HS-27A (cell line): ENCODE data around the gene IDH1.
"Not testable (repeated sequence)": the region's sequence is repeated elsewhere in the genome, so short reads cannot be mapped to it uniquely, and the experiment has no call there.

Source experiments
- DNase-seq: peaks from one replicate; pipeline ENCODE4 v3.0.0-alpha.2; 2012; ENCODE audit warnings: low read depth, missing footprints

Gene IDH1

DNA sequence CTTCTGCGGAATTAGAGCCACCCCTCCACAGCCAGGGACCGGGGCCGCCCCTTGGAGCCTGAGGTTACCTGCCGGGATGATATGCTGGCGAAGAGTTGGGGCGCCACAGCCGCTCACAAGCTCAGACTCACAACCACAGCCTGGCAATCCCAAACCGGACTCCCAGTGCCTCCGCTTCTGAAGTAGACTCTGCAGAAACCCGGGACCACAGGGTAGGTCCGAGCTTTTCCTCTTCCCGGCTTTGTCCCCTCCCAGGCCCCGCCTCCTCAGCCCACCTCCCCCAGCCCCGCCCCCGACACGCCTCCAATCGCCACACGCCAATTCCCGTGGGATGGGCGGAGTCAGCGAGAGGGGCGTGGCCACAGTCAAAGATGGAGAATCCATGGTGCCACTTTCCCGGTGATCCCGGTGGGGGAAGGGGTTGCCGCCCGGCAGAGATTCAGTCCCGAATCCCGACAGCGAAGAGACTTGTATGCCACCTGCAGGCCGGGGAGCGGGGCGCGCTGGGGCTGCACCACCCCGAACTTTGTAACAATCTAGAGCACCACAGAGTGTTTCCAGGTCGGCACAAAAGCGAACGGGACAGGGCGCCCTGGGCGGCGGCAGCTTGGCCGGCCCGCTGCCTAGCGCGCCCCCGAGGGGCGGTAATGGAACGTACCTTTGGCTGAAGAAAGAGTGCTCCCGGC is at the start of gene IDH1:
IDH1 (minus strand) TSS at position 201 of the 686 bp plus-strand sequence. CDS start 3,520 bp downstream, outside the sequence.
- peak; percentile 80 for DNase-seq

- DNase-seq: no peak
Measured at GRCh38 chr2:208304157-208304556, 49.3 kb upstream of the IDH1 start.

DNA sequence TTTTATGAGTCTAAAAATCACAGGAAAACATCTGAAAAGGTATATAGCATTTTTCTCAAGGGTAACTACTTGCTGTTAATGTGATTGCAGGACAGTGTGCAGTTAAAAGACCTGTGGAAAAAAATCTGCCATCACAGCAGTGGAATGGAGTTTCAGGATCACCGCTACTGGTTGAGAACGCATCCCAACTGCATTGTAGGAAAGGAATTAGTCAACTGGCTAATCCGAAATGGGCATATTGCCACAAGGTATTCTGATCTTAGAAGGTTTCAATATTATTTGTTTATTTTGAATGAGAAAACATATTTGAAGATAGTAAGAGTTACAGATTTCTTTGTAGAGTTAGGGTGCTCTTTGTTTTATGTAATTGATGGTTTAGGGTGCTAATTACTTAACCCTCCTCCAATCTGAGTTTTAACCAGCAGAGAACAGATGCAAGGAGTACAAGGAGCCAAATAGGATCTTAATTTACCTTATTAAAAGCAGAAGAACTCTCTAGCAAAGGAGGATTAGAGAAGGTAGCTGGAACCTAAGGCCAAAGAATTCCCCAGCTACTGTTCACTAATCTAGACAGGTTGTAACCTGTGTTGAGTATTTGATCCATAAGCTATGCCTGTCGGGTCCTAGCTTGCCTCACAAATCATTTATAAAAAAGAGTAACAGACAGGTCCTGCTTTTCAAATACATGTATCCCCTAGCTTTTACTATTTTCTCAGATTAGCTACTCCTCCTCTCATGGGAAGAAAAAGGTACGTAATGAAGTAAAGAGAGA is 46.2 kb upstream of the IDH1 start:
- no peak for DNase-seq

DNA sequence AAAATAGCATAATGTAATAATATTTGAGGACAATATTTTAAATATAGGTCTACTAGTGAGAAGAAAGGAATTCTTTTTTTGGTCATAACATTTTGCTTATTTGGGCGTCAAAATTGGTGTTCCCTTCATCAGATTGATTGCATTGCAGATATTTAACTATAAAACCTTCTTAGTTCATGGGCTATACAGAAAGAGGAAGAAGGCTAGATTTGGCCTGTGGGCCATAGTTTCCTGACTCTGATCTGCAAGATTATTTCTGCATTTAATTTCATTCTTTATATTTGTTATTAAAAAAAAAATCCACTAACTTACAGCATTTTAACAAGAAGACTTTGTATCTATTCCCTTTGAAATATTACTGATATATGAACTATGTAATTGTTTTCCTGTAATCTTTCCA is 43.1 kb upstream of the IDH1 start:
- DNase-seq: no peak

DNA sequence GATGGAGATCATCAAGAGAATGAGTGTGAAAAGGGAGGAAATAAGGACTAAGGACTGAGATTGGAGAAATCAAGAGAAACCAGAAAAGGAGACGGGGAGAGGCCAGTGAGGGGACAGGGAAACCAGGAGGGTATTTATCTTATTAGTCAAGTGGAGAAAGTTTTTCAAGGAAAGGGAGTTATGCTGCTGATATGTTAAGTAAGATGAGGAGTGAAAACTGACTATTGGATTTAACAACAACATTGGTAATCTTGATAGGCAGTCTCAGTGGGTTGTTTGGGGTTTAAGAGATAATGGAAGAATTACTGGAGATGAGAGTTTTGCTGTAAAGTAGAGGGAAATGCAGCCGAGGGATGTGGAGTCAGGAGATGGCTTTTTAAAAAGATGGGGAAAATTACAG is 41.7 kb upstream of the IDH1 start:
- DNase-seq: no peak

DNA sequence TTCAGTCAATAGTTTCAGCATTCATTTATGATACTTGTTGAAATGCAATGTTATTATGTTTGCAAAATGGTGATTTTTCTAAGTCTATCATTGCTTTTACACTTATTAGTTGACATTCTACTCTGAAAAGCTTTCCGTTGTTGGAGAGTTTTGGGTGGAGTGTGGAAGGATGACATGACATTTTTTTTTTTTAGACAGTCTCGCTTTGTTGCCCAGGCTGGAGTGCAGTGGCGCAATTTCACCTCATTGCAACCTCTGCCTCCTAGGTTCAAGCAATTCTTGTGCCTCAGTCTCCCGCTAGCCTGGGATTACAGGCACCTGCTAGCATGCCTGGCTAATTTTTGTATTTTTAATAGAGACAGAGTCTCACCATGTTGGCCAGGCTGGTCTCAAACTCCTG is 41.0 kb upstream of the IDH1 start:
- DNase-seq: no peak

GRCh38 chr2:208294482-208295024 is 39.7 kb upstream of the IDH1 start:
- DNase-seq: no peak

GRCh38 chr2:208285853-208286252 is 31.0 kb upstream of the IDH1 start:
- no peak for DNase-seq

GRCh38 chr2:208280933-208281332 is 26.1 kb upstream of the IDH1 start:
- DNase-seq: no peak

DNA sequence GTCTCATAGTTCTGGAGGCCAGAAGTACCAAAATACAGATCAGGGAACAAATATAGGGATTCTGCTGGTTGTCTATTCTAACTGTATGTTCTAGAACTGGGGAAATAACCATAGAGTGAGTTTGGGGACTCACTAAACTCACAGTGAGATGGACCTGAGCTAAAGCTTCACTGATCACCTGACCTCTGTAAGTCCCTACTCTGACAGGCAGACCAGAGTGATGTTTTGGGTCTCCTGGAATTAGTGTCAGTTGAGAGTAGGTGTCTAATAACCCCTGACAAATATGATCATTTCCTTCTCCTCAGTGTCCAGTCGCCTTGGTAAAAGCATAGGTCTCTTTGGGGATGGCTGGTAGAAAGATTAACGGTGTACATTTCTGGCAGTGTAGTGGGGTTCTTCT is 25.4 kb upstream of the IDH1 start:
- DNase-seq: no peak

DNA sequence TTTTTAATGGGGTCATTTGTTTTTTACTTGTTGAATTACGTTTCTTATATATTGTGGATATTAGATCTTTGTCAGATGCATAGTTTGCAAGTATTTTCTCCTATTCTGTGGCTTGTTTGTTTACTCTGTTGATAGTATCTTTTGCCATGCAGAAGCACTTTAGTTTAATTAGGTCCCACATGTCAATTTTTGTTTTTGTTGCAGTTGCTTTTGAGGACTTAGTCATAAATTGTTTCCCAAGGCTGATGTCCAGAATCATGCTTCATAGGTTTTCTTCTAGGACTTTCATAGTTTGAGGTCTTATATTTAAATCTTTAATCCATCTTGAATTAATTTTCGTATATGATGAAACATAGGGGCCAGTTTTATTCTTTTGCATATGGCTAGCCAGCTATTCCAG is 24.4 kb upstream of the IDH1 start:
- DNase-seq: no peak

GRCh38 chr2:208278549-208278948 is 23.7 kb upstream of the IDH1 start:
- DNase-seq: no peak

DNA sequence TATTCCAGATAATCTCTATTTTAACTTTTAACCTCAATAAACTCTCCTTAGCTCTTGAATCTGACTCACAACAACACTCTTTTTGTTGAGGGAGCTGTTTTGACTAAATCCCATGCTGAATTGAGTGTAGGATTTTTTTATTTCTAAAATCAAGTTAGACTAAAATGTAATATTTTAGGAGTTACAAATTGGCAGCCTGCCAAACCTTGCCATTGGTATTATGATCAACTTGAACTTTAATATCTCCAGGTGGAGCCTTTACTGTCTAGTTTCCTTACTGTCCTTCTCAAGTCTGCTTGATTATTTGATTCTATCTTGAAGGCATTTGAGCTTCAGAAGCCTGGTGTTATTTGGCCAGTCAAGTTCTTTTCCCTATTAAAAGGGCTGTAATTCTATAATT is 19.9 kb upstream of the IDH1 start:
- no peak for DNase-seq

- no peak for DNase-seq
Measured at GRCh38 chr2:208269091-208269490, 14.2 kb upstream of the IDH1 start.

DNA sequence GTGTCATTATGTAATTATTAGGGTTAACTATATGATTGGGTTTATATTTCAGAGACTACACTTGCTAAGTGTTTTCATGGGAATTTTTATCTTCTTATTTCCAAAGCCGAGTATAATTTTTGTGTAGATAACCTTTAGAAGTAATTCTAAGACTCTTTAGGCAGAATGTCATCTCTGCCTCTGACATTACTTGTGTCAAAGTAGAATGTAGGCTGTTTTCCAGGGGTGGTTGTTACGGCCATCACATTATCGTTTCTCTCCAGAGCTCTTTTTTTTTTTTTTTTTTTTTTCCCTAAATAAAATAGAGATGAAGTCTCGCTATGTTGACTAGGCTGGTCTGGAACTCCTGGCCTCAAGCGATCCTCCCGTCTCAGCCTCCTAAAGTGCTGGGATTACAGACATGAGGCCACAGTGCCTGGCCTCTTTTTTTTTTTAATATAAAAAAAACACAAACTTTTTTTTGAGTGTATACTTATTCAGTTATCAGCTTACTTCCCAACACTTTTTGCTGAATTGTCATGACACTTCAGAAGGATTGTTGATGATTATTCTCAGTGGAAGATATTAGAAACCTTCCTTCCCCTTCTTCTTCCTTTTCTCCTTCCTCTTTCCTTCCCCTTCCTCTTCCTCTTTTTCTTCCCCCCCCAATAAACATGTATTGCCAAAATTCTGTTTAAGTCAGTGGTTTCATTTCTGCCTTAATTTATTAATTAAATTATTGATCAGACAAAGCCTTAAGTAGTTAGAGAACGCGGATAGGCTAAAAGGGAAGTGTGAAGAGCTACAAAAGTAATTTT is 13.5 kb upstream of the IDH1 start:
- DNase-seq: no peak

GRCh38 chr2:208267526-208267925 is 12.7 kb upstream of the IDH1 start:
- not testable (repeated sequence) for DNase-seq

GRCh38 chr2:208266936-208267335 is 12.1 kb upstream of the IDH1 start:
- DNase-seq: no peak

DNA sequence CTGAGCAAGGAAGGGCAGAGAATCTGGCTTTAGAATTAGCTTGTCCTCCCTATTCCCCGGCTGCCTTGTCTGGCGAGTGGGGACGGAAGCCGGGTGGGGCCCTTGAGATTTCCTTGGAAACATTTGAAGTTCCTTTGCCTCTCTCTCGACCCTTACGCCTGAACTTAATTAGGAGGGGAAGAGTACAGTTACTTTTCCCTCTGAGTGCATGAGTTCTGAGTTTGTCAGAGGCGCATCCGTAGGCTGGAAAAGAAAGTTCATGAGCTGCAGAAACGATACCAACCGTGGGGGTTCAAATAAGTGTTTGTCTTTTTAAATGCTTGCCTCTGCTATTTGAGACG is 11.7 kb upstream of the IDH1 start:
- no peak for DNase-seq

- peak; percentile 82 for DNase-seq
Measured at GRCh38 chr2:208265801-208266552, 11.1 kb upstream of the IDH1 start, which contains the start of gene PIKFYVE. Gene PIKFYVE (plus strand): TSS chr2:208266255. CDS start chr2:208271520, 5,265 bp downstream.

DNA sequence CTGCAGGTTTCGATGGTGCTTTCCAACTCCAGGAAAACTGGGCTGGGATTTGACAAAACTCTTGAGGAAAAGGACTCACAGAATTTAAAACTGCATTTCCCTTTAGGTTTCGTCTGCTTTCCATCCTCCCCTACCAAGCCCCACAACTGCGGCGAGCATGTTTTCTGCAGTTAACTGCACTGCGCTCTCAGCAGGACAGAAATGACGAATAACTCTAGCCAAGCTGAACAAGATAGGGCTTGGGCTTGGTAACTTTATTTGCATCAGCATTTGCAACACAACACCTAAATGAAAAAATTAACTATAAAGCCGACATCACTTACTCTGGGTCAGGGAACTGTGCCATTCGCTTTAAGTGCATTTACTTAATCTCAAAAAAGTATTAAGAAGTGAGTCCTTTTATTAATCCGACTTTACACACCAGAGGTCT is 10.5 kb upstream of the IDH1 start:
- DNase-seq: no peak
